GM18870 (cell line): ENCODE measurements around the gene ADRA1B.
"Not testable (repeated sequence)": the region's sequence is repeated elsewhere in the genome, so short reads cannot be mapped to it uniquely, and the experiment has no call there.

ENCODE experiments used
- ATAC-seq: cut with Tn5 transposase; IDR thresholded peaks from one replicate; pipeline ENCODE4 v1.9.1; 2021; ENCODE audit warnings: moderate library complexity; ENCODE audit not compliant: unreplicated experiment

Gene ADRA1B

GRCh38 chr5:159965031-159965837, 49.0 kb downstream of the ADRA1B start:
- no peak for ATAC-seq

- not testable (repeated sequence) for ATAC-seq
Observed at GRCh38 chr5:159965838-159966128, 49.5 kb downstream of the ADRA1B start.

DNA sequence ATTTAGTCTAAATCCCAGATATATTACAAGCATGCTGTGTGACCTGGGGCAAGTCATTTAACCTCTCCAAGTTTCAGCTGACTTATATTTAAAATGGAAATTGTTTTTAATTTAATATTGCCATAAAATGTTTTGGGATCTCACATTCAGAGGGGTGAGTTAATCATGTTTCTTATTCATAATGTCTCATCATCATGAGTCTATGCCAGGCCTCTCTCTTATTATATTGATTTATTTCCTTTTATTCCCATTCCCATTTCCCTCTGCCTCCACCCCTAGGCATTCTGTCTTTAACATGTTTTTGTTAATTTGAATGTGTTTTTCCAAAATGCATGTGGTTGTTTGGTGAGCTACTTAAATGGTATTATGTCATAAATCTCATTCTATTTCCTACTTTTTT, 53.7 kb downstream of the ADRA1B start:
- no peak for ATAC-seq

DNA sequence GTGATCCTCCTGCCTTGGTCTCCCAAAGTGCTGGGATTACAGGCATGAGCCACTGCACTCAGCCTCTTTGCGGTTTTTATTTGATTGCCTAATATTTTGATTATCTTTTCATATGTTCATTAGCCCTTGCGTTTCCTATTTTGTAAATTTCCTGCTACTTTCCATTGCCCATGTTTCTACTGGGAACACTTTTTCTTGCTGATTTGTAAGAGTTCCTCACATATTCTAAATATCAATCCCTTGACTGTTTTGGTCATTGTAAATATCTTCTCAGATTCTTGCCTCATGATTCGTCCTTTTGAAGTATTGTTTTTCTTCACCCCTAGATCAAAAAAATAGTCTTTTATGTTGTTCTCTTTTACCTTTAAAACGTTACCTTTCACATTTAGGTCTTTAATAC, 54.8 kb downstream of the ADRA1B start:
- no peak for ATAC-seq

GRCh38 chr5:159971514-159971913, 55.2 kb downstream of the ADRA1B start:
- ATAC-seq = no peak

GRCh38 chr5:159971931-159972461, 55.7 kb downstream of the ADRA1B start:
- no peak for ATAC-seq

- no peak for ATAC-seq
Observed at GRCh38 chr5:159972538-159973362, 56.5 kb downstream of the ADRA1B start.

- no peak for ATAC-seq
Observed at GRCh38 chr5:159975462-159976019, 59.3 kb downstream of the ADRA1B start.

- ATAC-seq = no peak
Observed at GRCh38 chr5:159976921-159977320, 60.6 kb downstream of the ADRA1B start.

DNA sequence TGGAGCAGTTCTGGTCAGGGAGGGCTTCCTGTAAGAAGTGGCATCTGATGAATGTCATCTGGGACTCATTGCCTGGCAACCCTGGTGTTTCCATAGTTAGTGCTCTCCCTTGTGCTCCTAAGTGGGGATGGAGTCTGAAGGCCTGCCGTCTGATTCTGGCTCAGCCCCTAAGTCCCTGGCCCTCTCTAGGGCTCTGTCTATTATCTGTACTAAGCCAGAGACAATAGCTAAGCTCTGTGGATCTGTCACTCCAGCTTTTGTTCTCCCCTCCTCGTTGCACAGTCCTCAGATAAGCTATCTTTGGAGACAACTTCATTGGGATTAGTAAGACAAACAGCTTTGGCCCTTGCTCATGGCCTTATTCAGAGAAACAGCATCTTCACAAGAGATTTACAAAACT, 62.1 kb downstream of the ADRA1B start:
- ATAC-seq = no peak

DNA sequence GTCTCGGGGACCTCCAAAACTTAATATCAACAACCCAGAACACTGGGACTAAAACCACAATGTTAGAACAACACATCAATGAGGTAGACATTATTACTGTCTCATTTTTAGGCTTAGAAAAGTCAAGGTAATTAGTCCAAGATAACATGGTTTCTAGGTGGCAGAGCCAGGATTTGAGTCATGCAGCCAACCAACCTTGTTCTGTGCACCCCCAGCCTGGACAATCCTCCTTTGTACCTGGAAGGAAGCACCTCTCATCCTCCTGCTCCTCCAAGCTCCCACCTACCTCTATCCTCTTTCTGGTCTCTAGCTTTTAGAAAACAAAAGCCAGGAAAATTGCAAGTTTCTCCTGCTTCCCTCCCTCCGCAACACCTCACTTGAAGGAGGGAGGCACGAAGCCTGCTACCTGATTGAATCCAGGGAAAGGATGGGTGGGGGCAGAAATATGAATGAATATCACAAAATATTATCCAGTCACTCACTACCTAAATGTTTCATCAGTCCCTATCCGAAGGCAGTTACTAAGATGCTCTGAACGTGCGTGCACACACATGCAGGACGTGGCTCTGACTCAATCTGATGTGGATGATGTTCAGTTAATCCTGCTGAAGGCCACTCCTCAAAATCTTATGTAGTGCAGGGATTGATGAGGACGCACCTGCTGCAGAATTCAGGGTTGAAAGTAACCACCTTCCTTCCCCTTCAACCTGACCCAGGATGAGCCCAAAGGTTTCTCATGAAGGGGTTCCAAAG, 66.3 kb downstream of the ADRA1B start:
- no peak for ATAC-seq

GRCh38 chr5:159987031-159987674, 70.9 kb downstream of the ADRA1B start:
- ATAC-seq = peak; percentile 78

- no peak for ATAC-seq
Observed at GRCh38 chr5:159990506-159990905, 74.2 kb downstream of the ADRA1B start.

DNA sequence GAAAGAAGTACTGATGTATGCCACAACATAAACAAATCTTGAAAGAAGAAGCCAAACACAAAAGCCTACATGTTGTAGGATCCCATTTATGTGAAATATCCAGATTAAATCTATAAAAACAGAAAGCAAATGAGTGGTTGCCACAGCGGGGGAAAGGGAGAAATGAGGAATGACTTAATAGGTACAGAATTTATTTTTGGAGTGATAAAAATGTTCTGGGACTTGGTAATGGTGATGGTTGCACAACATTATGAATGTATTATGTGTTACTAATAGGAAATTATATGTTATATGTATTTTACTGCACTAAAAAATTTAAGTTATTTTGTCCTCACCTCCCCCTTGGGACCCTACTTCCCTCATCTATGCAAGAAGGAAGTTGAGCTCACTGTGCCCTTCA, 76.3 kb downstream of the ADRA1B start:
- no peak for ATAC-seq

DNA sequence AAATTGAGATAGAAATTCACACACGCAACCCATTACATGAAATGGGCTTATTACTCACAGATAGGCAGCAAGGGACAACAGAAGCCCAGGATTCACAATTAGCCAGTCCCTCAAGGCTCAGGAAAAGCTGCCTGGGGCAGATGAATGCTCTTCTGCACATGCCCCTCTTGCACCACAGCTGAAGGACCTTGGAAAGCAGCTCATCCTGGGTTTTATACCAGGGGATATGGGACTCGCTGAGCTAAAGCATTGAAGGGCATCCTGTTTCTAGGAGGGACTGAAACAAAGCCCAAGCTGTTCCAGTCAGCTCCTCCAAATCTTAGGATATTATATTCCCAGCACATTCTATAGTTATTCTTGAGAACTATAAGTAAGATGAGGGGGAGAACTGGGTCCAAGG, 76.9 kb downstream of the ADRA1B start:
- ATAC-seq = no peak

- ATAC-seq = no peak
Observed at GRCh38 chr5:159995907-159996306, 79.6 kb downstream of the ADRA1B start.

DNA sequence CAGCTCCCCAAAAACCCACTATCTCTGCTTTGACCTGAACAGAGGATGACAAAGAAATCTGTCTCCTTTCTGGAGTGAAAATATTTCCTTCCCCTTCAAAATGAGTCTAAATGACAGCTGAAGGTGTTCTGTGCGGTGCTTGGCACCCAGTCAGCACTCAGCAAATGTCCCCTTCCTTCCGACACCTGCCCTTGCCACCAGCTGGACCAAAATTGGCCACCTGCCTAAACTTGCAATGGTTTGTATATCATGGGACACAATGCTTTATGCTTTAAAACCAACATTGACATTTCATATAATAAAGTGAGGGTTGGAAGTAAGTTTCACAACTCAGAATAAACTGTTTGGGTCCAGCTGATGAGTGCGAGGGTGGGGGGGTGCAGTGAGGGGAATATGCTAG, 85.2 kb downstream of the ADRA1B start:
- no peak for ATAC-seq

DNA sequence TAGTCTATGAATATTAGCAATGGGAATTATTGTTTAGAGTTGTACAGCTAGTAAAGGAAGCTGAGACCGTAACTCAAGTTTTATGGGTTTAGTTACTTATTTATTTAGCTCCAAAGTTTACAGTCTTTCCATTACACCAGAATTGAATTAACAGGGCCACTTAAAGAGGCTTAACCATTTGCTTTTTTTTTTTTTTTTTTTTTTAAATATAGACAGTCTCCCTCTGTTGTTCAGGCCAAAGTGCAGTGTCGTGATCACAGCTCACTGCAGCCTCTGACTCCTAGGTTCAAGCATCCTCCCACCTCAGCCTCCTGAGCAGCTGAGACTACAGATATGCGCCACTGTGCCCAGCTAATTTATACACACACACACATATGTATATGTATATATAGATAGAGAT, 91.2 kb downstream of the ADRA1B start:
- no peak for ATAC-seq

- ATAC-seq = peak; percentile 19
Observed at GRCh38 chr5:160008529-160008876, 92.2 kb downstream of the ADRA1B start.

GRCh38 chr5:160008877-160009590, 92.8 kb downstream of the ADRA1B start, which contains the start of gene TTC1:
TTC1 (plus strand) TSS chr5:160009139; CDS start chr5:160010529, 1,390 bp downstream.
- peak; percentile 98 for ATAC-seq
